Measurements from ENCODE around the gene SAA1.

Gene SAA1

DNA sequence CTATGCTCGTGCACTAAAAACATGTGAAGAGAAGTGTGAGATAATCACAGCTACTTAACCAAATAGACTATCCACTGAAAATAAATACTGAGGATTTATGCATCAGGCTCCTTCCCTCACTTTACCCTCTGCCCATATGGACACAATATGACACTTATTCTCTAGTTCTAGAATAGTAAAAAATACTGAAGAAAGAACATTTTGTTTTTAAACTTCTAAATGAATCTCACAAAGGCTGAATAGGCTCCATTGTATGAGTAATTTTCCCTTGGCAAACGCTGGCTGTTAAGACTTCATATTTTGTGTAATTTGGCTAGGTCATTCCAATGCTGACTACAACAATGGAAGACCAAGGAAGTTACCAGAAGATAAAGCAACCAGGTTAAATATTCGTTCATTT lies 45.9 kb downstream of the SAA1 start:
- no peak for DNase-seq

DNA sequence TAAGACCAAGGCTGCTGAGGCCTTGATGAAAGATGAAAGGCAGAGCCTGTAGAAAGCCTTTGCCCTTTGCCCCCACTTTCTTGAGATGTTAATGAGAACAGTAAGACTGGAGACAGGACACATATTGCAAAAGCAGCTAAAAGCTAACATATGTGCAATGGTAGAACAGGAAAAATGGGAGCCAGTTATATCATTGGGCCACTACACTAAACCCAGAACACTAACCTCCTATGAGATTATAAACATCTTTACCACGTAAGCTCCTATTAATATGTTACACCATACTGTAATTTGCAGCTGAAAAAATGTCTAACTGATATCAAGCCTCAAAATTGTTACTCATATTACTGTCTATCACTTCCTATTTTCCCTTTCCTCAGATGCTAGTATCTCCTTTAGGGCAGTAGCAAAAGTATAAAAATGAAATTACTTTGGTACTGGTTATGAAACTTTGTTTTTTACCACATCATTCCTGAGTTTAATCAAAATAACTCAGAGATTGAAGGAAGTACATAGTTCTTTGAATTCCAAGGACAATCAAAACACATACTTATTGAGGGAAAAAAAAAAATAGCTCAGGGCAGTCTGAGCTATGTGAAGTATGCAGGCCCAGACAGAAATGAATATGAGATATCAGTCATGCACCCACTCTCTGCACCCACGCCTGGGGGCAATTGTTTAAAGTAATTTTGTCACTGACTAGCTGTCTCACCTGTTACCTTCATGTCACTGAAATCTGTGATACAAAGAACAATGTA lies 46.8 kb downstream of the SAA1 start:
- no peak for DNase-seq

DNA sequence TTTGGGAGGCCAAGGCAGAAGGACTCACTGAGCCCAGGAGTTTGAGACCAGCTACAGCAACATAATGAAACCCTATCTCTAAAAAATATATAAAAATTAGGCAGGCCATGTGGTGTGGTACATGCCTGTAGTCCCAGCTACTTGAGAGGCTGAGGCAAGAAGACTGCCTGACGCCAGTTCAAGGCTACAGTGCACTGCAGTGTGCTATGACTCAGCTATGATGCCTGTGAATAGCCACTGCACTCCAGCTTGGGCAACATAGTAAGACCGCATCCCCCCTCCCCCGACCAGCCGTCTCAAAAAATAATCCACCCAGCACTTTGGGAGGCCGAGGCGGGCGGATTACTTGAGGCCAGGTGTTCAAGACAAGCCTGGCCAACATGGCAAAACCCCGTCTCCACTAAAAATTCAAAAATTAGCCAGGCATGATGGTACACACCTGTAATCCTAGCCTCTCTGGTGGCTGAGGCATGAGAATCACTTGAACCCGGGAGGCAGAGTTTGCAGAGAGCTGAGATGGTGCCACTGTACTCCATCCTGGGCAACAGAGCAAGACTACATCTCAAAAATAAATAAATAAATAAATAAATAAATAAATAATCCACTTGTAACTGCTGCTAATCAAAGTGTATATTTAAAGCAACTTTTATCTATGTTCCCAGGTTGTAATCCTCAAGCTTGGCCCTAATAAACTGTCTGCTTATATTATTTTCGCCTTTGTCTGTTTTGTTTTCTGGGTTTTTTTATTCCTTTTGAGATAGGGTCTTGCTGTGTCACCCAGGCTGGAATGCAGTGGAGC lies 48.1 kb downstream of the SAA1 start:
- DNase-seq = no peak

DNA sequence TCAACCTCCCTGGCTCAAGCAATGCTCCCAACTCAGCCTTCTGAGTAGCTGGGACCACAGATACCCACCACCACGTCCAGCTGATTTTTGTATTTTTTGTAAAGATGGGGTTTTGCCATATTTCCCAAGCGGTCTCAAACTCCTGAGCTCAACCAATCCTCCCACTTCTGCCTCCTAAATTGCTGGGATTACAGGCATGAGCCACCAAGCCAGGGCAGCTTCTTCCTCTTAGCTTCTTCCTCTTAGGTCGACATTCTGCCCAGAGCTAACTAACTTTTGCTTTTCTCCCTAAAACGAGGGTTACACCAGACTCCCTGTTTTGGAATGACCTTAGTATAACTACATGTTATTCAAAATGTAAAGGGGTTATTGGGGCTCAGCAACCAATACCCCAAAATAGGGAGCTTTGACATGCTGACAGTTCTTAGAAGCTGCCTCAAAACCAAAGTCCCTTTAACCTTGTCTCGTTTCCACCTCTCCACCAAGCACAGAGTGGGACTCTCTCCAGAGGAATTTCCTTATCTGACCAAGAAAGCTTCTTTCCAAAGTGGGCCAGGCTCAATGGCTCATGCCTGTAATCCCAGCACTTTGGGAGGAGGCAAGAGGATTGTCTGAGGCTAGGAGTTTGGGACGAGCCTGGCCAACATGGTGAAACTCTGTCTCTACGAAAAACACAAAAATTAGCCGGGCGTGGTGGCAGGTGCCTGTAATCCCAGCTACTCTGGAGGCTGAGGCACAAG lies 48.9 kb downstream of the SAA1 start:
- DNase-seq = no peak

DNA sequence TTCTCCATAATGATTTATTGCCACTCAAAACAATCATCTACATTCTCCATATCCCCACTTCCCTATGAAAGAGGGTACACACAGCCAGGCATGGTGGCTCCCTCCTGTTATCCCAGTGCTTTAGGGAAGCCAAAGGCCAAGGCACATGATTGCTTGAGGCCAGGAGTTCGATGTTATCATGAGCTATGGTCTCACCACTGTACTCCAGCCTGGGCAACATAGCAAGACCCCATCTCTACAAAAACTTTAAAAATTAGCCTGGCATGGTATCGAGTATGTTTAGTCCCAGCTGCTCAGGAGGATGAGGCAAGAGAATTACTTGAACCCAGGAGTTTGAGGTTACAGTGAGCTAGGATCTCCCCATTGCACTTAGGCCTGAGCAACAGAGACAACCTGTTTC lies 49.8 kb downstream of the SAA1 start:
- DNase-seq = no peak

DNA sequence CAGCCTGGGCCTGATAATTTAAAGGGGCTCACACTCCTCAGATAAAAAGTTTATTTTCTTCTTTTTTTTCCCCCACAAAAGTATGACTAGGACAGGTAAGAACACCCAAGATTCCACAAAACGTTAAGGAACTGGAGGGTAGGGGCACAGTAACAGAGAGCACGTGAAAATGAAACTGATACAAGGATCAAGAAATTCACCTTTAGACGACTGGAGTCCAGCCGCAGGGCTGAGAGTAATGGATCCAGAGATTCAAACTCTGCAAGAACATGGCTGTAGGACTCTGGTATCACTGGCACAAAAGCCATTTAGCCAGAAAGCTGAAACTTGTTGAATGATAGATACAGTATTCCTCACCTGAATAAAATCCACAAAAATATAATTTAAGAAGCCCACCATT lies 51.5 kb downstream of the SAA1 start:
- no peak for DNase-seq

Data from SHP77 treated with DMSO at 0.1 percent for 48 hours (cell line).